Prostate gland (tissue), 2 donors: ENCODE results near the gene VWF.

ENCODE experiments used
- CTCF ChIP-seq, 4 experiments: fragments of 200-600 bp in 2 of 4; fragments of 450-650 bp in 2 of 4; sonication (generic) in 2 of 4; IDR thresholded peaks; 1 replicate in 3 of 4; 2 replicates in 1 of 4; pipeline ENCODE4 v1.5.1; 2016 to 2019; ENCODE audit warnings: antibody characterized with exemption in 4 of 4, mild to moderate bottlenecking in 2 of 4, moderate library complexity in 2 of 4
- POLR2A ChIP-seq: fragments of 450-650 bp; IDR thresholded peaks from one replicate; pipeline ENCODE4 v1.6.1; 2016; ENCODE audit warnings: antibody characterized with exemption, mild to moderate bottlenecking

- TF ChIP-seq CTCF (IDR thresholded peaks at IDR 0.05) = no peak
- no peak for TF ChIP-seq POLR2A
Measured at GRCh38 chr12:6172086-6172485, 47.6 kb upstream of the VWF start.
